ENCODE results near the gene MICALL2. TPM values are rescaled to one million over a fixed set of nuclear protein-coding genes. Genes with fewer than 3 reads are reported as not detected.

Gene MICALL2
- total RNA-seq, 1 donor from 2014 or later: 8.3 TPM

- H3K27ac ChIP-seq (replicated peaks): no peak overlapping the region
- intact Hi-C loops (cut with micrococcal nuclease): loop anchor here (10.0 kb wide), 1 partner anchor 251 kb away; no protein-coding TSS in a partner anchor
- peaks cover 96% of the 10 kb centered on the region for H3K36me3 ChIP-seq
- TF ChIP-seq, protein P1, sequence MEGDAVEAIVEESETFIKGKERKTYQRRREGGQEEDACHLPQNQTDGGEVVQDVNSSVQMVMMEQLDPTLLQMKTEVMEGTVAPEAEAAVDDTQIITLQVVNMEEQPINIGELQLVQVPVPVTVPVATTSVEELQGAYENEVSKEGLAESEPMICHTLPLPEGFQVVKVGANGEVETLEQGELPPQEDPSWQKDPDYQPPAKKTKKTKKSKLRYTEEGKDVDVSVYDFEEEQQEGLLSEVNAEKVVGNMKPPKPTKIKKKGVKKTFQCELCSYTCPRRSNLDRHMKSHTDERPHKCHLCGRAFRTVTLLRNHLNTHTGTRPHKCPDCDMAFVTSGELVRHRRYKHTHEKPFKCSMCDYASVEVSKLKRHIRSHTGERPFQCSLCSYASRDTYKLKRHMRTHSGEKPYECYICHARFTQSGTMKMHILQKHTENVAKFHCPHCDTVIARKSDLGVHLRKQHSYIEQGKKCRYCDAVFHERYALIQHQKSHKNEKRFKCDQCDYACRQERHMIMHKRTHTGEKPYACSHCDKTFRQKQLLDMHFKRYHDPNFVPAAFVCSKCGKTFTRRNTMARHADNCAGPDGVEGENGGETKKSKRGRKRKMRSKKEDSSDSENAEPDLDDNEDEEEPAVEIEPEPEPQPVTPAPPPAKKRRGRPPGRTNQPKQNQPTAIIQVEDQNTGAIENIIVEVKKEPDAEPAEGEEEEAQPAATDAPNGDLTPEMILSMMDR (IDR thresholded peaks at IDR 0.05; ENCODE audit: borderline replicate concordance): no peak
- H3K4me1 ChIP-seq: peaks cover 11% of the 10 kb centered on the region
- no peak for DNase-seq
- no peaks in the 10 kb centered on the region for H3K9me3 ChIP-seq (replicated peaks)
- H3K27me3 ChIP-seq (ENCODE audit: low read depth): no peaks in the 10 kb centered on the region
- H3K4me3 ChIP-seq: no peak overlapping the region
These were observed 16.1 kb upstream of the MICALL2 start for GRCh38 chr7:1475393-1475792.

DNA sequence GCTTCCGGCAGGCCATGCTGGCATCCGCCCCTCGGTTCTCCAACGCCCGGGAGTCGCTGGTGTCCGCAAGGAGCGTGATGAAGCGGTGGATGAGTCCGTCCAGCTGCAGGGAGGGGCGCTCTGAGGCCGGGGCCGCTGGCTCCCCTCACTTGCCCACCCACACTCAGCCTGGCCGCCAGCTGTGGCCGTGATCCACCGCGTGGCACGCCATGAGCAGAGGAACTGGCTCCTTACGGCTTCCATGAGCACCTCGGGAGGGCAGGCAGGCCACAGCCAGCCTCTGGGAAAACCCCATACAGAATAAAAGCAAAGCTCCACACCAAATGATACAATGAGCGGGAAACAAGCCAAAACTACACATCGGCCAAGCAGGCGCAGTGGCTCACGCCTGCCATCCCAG is 15.5 kb upstream of the MICALL2 start:
- H3K27ac ChIP-seq (replicated peaks): no peak overlapping the region
- no peak for DNase-seq
- intact Hi-C loops (cut with micrococcal nuclease): loop anchor here (10.0 kb wide), 1 partner anchor 250 kb away; no protein-coding TSS in a partner anchor
- TF ChIP-seq, protein P1 (IDR thresholded peaks at IDR 0.05; ENCODE audit: borderline replicate concordance): no peak
- peaks cover 11% of the 10 kb centered on the region for H3K4me1 ChIP-seq
- H3K9me3 ChIP-seq (replicated peaks): no peaks in the 10 kb centered on the region
- peaks cover 96% of the 10 kb centered on the region for H3K36me3 ChIP-seq
- H3K27me3 ChIP-seq (ENCODE audit: low read depth): no peaks in the 10 kb centered on the region
- no peak overlapping the region for H3K4me3 ChIP-seq

DNA sequence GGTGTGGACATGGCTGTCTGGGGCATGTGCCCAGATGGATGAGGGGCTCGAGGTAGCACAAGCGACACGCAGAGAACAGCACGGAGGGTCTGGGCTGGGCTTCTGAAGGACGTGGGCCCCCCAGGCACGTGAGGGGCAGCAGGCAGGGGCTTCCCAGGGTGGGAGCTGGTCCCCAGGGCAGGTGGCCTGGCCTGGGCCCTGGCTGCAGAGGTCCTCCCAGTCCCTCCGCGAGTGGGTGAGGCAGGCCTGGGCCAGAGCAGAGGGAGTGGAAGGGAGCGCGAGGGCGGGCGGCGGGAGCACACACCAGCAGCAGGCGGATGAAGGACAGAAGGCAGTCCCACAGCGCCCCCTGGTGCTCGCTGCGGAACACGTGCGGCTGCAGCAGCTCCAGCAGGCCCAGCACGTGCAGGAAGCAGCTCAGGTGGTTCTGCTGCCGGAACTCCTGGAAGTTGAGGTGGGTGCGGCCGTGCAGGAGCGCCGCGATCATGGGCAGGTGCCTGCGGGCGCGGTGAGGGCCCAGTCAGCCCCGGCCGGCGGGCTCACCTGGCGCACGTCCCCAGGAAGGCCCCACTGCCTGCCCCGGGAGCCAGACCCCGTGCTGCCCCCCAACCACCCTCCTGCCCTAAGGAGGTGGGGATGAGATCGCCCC is 14.7 kb upstream of the MICALL2 start:
- intact Hi-C loops (cut with micrococcal nuclease): loop anchor here (10.0 kb wide), 1 partner anchor 249 kb away; no protein-coding TSS in a partner anchor
- H3K9me3 ChIP-seq (replicated peaks): no peaks in the 10 kb centered on the region
- H3K27me3 ChIP-seq (ENCODE audit: low read depth): no peaks in the 10 kb centered on the region
- no peak overlapping the region for H3K4me3 ChIP-seq
- peak; percentile 86 for DNase-seq
- H3K4me1 ChIP-seq: peaks cover 11% of the 10 kb centered on the region
- TF ChIP-seq, protein P1 (IDR thresholded peaks at IDR 0.05; ENCODE audit: borderline replicate concordance): peak; percentile 95
- no peak overlapping the region for H3K27ac ChIP-seq (replicated peaks)
- peaks cover 95% of the 10 kb centered on the region for H3K36me3 ChIP-seq

- TF ChIP-seq, protein P1 (IDR thresholded peaks at IDR 0.05; ENCODE audit: borderline replicate concordance): no peak
- peaks cover 25% of the 10 kb centered on the region for H3K4me1 ChIP-seq
- H3K9me3 ChIP-seq (replicated peaks): no peaks in the 10 kb centered on the region
- H3K36me3 ChIP-seq: peaks cover 65% of the 10 kb centered on the region
- no peak for DNase-seq
- no peak overlapping the region for H3K27ac ChIP-seq (replicated peaks)
- intact Hi-C loops (cut with micrococcal nuclease): loop anchor here (10.0 kb wide), 1 partner anchor 246 kb away; no protein-coding TSS in a partner anchor
- H3K4me3 ChIP-seq: no peak overlapping the region
- H3K27me3 ChIP-seq (ENCODE audit: low read depth): no peaks in the 10 kb centered on the region
These were observed 11.6 kb upstream of the MICALL2 start for GRCh38 chr7:1470901-1471300.

DNA sequence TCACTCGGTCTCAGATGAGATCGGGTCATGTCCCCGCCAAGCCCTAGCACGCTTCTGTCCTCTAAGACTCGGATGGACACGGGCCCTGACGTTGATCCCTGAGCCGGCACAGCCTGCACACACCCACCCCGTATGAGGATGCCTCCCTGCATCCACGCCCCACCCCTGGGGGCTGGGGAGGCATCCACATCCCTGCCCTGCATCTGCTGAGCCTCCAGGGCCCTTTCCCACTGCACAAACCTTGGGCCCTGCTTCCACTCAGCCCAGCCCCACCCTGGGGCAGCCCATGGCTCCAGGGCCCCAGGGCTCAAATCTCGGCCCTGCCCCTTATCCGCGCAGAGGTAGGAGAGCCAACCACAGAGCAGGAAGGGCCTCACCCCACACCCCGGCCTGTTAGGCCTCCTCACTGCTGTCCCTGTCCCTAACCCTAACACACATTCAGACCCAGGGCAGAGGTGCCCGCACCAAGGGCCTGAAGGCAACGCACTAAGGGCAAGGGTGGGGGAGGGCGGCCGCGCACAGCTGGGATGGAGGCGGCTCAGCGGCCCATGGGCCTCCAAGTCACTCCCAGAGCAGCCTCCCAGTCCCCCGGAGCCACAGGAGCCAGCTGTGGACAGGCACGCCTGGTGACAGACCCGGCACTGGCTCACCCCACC is 9.5 kb upstream of the MICALL2 start:
- TF ChIP-seq, protein P1 (IDR thresholded peaks at IDR 0.05; ENCODE audit: borderline replicate concordance): no peak
- intact Hi-C loops (cut with micrococcal nuclease): no loop called here
- Histone ChIP-seq H3K4me3 (no peak overlapping the region), H3K27ac (replicated peaks) (no peak overlapping the region), H3K36me3 (peaks cover 46% of the 10 kb centered on the region), H3K9me3 (replicated peaks) (no peaks in the 10 kb centered on the region), H3K27me3 (ENCODE audit: low read depth) (no peaks in the 10 kb centered on the region), H3K4me1 (peaks cover 18% of the 10 kb centered on the region)
- DNase-seq: no peak
